Fibroblast of skin of scalp (primary cell): ENCODE data around the gene DNMT1.
"Not testable (repeated sequence)": the region's sequence is repeated elsewhere in the genome, so short reads cannot be mapped to it uniquely, and the experiment has no call there.

Experiments
- DNase-seq: peaks from one replicate; pipeline ENCODE4 v3.0.0-alpha.2; 2013

The DNMT1 gene

GRCh38 chr19:10182076-10182475, 12.7 kb downstream of the DNMT1 start:
- no peak for DNase-seq

GRCh38 chr19:10180459-10180858, 14.3 kb downstream of the DNMT1 start:
- no peak for DNase-seq

- not testable (repeated sequence) for DNase-seq
Observed at GRCh38 chr19:10180024-10180423, 14.7 kb downstream of the DNMT1 start.

- DNase-seq: peak; percentile 15
Observed at GRCh38 chr19:10173527-10173926, 21.2 kb downstream of the DNMT1 start.

GRCh38 chr19:10168386-10168948, 26.3 kb downstream of the DNMT1 start:
- no peak for DNase-seq

- DNase-seq: no peak
Observed at GRCh38 chr19:10167459-10167858, 27.3 kb downstream of the DNMT1 start.

- not testable (repeated sequence) for DNase-seq
Observed at GRCh38 chr19:10166501-10166900, 28.3 kb downstream of the DNMT1 start.

GRCh38 chr19:10166046-10166445, 28.7 kb downstream of the DNMT1 start:
- no peak for DNase-seq

- DNase-seq: no peak
Observed at GRCh38 chr19:10163536-10163935, 31.2 kb downstream of the DNMT1 start.

- DNase-seq: no peak
Observed at GRCh38 chr19:10159610-10160009, 35.1 kb downstream of the DNMT1 start.

- DNase-seq: no peak
Observed at GRCh38 chr19:10158485-10158884, 36.3 kb downstream of the DNMT1 start.

GRCh38 chr19:10158071-10158470, 36.7 kb downstream of the DNMT1 start:
- no peak for DNase-seq

GRCh38 chr19:10155839-10156238, 38.9 kb downstream of the DNMT1 start:
- DNase-seq: no peak

- DNase-seq: no peak
Observed at GRCh38 chr19:10152100-10152499, 42.7 kb downstream of the DNMT1 start.

GRCh38 chr19:10151521-10151920, 43.2 kb downstream of the DNMT1 start:
- DNase-seq: no peak

GRCh38 chr19:10149427-10149826, 45.3 kb downstream of the DNMT1 start:
- no peak for DNase-seq

GRCh38 chr19:10146142-10146541, 48.6 kb downstream of the DNMT1 start:
- no peak for DNase-seq

GRCh38 chr19:10145031-10145430, 49.7 kb downstream of the DNMT1 start:
- DNase-seq: no peak

GRCh38 chr19:10144361-10144760, 50.4 kb downstream of the DNMT1 start:
- DNase-seq: no peak

- DNase-seq: no peak
Observed at GRCh38 chr19:10143681-10144080, 51.1 kb downstream of the DNMT1 start.

GRCh38 chr19:10142701-10143375, 51.9 kb downstream of the DNMT1 start:
- no peak for DNase-seq

- DNase-seq: no peak
Observed at GRCh38 chr19:10141973-10142372, 52.8 kb downstream of the DNMT1 start.

GRCh38 chr19:10141479-10141878, 53.3 kb downstream of the DNMT1 start:
- DNase-seq: no peak

GRCh38 chr19:10139952-10140351, 54.8 kb downstream of the DNMT1 start:
- DNase-seq: no peak
